HCT116 (cell line): Measurements from ENCODE around the gene ABCC5. TPM values are rescaled to one million over a fixed set of nuclear protein-coding genes. Genes with fewer than 3 reads are reported as not detected.

ENCODE experiments used
- ATAC-seq: fragments of 200-7000 bp; cut with Tn5 transposase; 2 replicates; pipeline ENCODE4 v1.9.1; 2020; ENCODE audit warnings: mild to moderate bottlenecking, moderate library complexity
- BruUV-seq: library from RNA; stranded (reverse); fragments of 400-500 nt; replicated peaks from 2 replicates; lab custom pipeline; 2021; lab: Mats Ljungman, UMichigan
- CTCF ChIA-PET: fragments of 300-600 bp; sonication (Branson Sonifier 250); formaldehyde crosslinking; loops from one replicate; lab custom pipeline; 2021; ENCODE audit warnings: antibody characterized with exemption; lab: Charles Lee
- POLR2A ChIA-PET: fragments of 300-600, 350-600 bp; sonication (Branson Sonifier 250); formaldehyde crosslinking; loops from one replicate; lab custom pipeline; 2021; ENCODE audit warnings: antibody characterized with exemption; lab: Charles Lee
- RAD21 ChIA-PET, 2 experiments: fragments of 300-600 bp; sonication (Branson Sonifier 250); formaldehyde crosslinking; loops; one replicate each; lab custom pipeline; 2023; ENCODE audit warnings: low total read pairs in 2 of 2; ENCODE audit not compliant: uncharacterized antibody in 2 of 2, unreplicated experiment in 2 of 2, low non-redundant PET in 1 of 2; lab: Charles Lee
- DNase-seq: peaks from one replicate; pipeline ENCODE4 v3.0.0-alpha.2; 2010; ENCODE audit warnings: low read depth, low spot score
- H2AFZ ChIP-seq: fragments of 200-600 bp; shearing (Covaris generic), sonication (generic); 2 replicates; pipeline ENCODE4 v1.6.1; 2017; ENCODE audit warnings: low read depth, mixed run types, mixed read lengths, antibody characterized with exemption, low read length; ENCODE audit not compliant: poor library complexity, severe bottlenecking
- H3K27ac ChIP-seq: 2 replicates; pipeline ENCODE4 v1.5.1; 2012; ENCODE audit warnings: low read depth, low read length
- H3K27me3 ChIP-seq: fragments of 200-600 bp; sonication (generic); 2 replicates; pipeline ENCODE4 v1.6.1; 2016; ENCODE audit warnings: mixed run types, low read length, mixed read lengths; ENCODE audit not compliant: insufficient read depth
- H3K36me3 ChIP-seq, 2 experiments: fragments of 200-500 bp in 1 of 2; fragments of 200-600 bp in 1 of 2; sonication (Bioruptor generic) in 1 of 2; sonication (generic) in 1 of 2; 2 replicates each; pipeline versions ENCODE4 v1.5.1 to v1.6.1; 2014 to 2016; ENCODE audit warnings: low read length in 2 of 2, inconsistent platforms in 1 of 2, mixed read lengths in 1 of 2, mixed run types in 1 of 2; ENCODE audit not compliant: insufficient read depth in 2 of 2, control insufficient read depth in 1 of 2
- H3K4me1 ChIP-seq, 2 experiments: fragments of 200-600 bp in 1 of 2; sonication (generic) in 1 of 2; 2 replicates each; pipeline versions ENCODE4 v1.5.1 to v1.6.1; 2012 to 2017; ENCODE audit warnings: low read length in 2 of 2, inconsistent platforms in 1 of 2, mild to moderate bottlenecking in 1 of 2, mixed read lengths in 1 of 2, mixed run types in 1 of 2, moderate library complexity in 1 of 2; ENCODE audit not compliant: insufficient read depth in 2 of 2, control insufficient read depth in 1 of 2
- H3K4me2 ChIP-seq: fragments of 200-600 bp; sonication (generic); 2 replicates; pipeline ENCODE4 v1.6.1; 2017; ENCODE audit warnings: mixed run types, low read length, mixed read lengths
- H3K4me3 ChIP-seq, 2 experiments: fragments of 200-600 bp in 1 of 2; sonication (generic) in 1 of 2; replicated peaks in 1 of 2; 2 replicates each; pipeline ENCODE4 v1.5.1; 2011 to 2016; ENCODE audit warnings: low read length in 2 of 2, control low read depth in 1 of 2, low read depth in 1 of 2, mild to moderate bottlenecking in 1 of 2, mixed read lengths in 1 of 2, mixed run types in 1 of 2
- H3K79me2 ChIP-seq: fragments of 200-600 bp; sonication (generic); 2 replicates; pipeline ENCODE4 v1.6.1; 2017; ENCODE audit warnings: mild to moderate bottlenecking, mixed run types, low read length, moderate library complexity, mixed read lengths; ENCODE audit not compliant: insufficient read depth
- H3K9ac ChIP-seq: fragments of 200-600 bp; sonication (generic); 2 replicates; pipeline ENCODE4 v1.6.1; 2016; ENCODE audit warnings: low read length, mixed read lengths
- H3K9me2 ChIP-seq: fragments of 200-600 bp; sonication (generic), shearing (Covaris generic); 2 replicates; pipeline ENCODE4 v1.6.1; 2017; ENCODE audit warnings: mixed run types, mild to moderate bottlenecking, moderate library complexity; ENCODE audit not compliant: insufficient read depth
- H3K9me3 ChIP-seq, 2 experiments: fragments of 200-500 bp in 1 of 2; fragments of 200-600 bp in 1 of 2; sonication (Bioruptor generic) in 1 of 2; sonication (generic) in 1 of 2; 2 replicates each; pipeline ENCODE4 v1.6.1; 2014 to 2017; ENCODE audit warnings: low read length in 2 of 2, mixed read lengths in 2 of 2, inconsistent platforms in 1 of 2, low read depth in 1 of 2, mild to moderate bottlenecking in 1 of 2, mixed run types in 1 of 2, moderate library complexity in 1 of 2; ENCODE audit not compliant: control insufficient read depth in 1 of 2, insufficient read depth in 1 of 2
- H4K20me1 ChIP-seq: fragments of 200-600 bp; sonication (generic), shearing (Covaris generic); 2 replicates; pipeline ENCODE4 v1.6.1; 2017; ENCODE audit warnings: mixed run types, mild to moderate bottlenecking, moderate library complexity; ENCODE audit not compliant: insufficient read depth
- ATF3 ChIP-seq: IDR thresholded peaks from 2 replicates; pipeline ENCODE4 v1.6.1; 2012
- CEBPB ChIP-seq: IDR thresholded peaks from 2 replicates; pipeline ENCODE4 v1.6.1; 2012; ENCODE audit warnings: low read depth
- EZH2phosphoT487 ChIP-seq: fragments of 200-600 bp; IDR thresholded peaks from 2 replicates; pipeline ENCODE4 v1.6.1; 2018; ENCODE audit warnings: antibody characterized with exemption, borderline replicate concordance
- FOSL1 ChIP-seq: IDR thresholded peaks from 2 replicates; pipeline ENCODE4 v1.6.1; 2012; ENCODE audit warnings: low read depth
- POLR2A ChIP-seq: IDR thresholded peaks from 2 replicates; pipeline ENCODE4 v1.7.0; 2011; ENCODE audit warnings: borderline replicate concordance; ENCODE audit not compliant: insufficient read depth, insufficient read length; ENCODE audit errors: extremely low read depth
- RAD21 ChIP-seq: IDR thresholded peaks from 2 replicates; pipeline ENCODE4 v1.6.1; 2012; ENCODE audit warnings: low read depth, mild to moderate bottlenecking
- REST ChIP-seq: IDR thresholded peaks from 2 replicates; pipeline ENCODE4 v1.6.1; 2012; ENCODE audit warnings: low read depth
- SRF ChIP-seq: IDR thresholded peaks from 2 replicates; pipeline ENCODE4 v1.6.1; 2012; ENCODE audit warnings: low read depth
- ZFX ChIP-seq: fragments of 450-650 bp; IDR thresholded peaks from 2 replicates; pipeline ENCODE4 v1.6.1; 2017
- ZNF274 ChIP-seq: fragments of 200-500 bp; sonication (Bioruptor generic); IDR thresholded peaks from 2 replicates; pipeline ENCODE4 v1.6.1; 2014; ENCODE audit warnings: mild to moderate bottlenecking, low read depth, low read length, inconsistent platforms
- intact Hi-C: fragments of 100-400 bp; cut with micrococcal nuclease; formaldehyde crosslinking; loops from 2 replicates; pipeline ENCODE4 v1.10.0; 2022
- total RNA-seq: library from RNA; stranded (reverse); gene quantifications from one replicate; pipeline ENCODE4 v1.2.1, GENCODE V29; 2021; ENCODE audit not compliant: unreplicated experiment
- TF ChIP-seq, protein P1 (sequence below): IDR thresholded peaks from 2 replicates; pipeline ENCODE4 v1.6.1; 2012
- TF ChIP-seq, protein P2 (sequence below), 3 experiments: fragments of 200-600 bp in 1 of 3; sonication (generic) in 1 of 3; IDR thresholded peaks in 2 of 3; conservative IDR thresholded peaks in 1 of 3; 2 replicates each; pipeline ENCODE4 v1.5.1; 2012 to 2017; ENCODE audit warnings: low read depth in 2 of 3, low read length in 2 of 3, antibody characterized with exemption in 1 of 3, borderline replicate concordance in 1 of 3, control low read depth in 1 of 3, mild to moderate bottlenecking in 1 of 3, mixed read lengths in 1 of 3, mixed run types in 1 of 3, moderate library complexity in 1 of 3; ENCODE audit not compliant: insufficient read depth in 1 of 3

Gene ABCC5
- total RNA-seq, 1 experiment from 2014 or later, result 16.9 TPM

DNA sequence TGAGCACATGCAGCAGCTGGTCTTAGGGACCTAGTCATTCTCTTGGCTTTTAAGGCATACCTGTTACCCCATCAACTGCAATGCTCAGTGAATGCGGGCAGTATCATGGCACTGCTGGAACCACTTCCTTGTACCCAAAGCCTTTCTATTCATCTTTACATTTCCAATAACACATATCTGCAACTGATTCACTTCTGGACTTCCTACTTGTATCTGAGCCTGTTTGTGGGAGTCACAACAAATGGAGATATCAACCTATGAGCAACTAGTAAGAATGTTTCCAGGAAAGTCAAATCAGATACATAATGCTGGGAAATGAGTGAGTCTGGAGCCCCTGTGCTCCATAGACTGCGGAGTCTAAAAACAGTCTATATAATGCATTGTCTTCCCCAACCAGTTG, 71.6 kb downstream of the ABCC5 start (continued):
- no peak for TF ChIP-seq REST

DNA sequence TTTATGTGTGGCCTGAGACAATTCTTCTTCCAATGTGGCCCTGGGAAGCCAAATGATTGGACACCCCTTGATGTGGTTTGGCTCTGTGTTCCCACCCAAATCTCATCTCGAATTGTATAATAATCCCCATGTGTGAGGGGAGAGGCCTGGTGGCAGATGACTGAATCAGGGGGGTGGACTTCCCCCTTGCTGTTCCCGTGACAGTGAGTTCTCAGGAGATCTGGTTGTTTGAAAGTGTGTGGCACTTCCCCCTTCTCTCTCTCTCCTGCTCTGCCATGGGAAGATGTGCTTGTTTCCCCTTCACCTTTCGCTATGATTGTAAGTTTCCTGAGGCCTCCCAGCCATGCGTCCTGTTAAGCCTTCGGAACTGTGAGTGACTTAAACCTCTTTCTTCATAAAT, 72.9 kb downstream of the ABCC5 start:
- H3K4me2 ChIP-seq, result no peak overlapping the region
- no peak for DNase-seq
- RAD21 ChIA-PET, result no interaction called here
- BruUV-seq, result no TSS peak
- H3K4me1 ChIP-seq, result no peaks in the 10 kb centered on the region
- H3K9ac ChIP-seq, result no peak overlapping the region
- H3K4me3 ChIP-seq, result no peak overlapping the region
- no peak overlapping the region for H3K27ac ChIP-seq
- intact Hi-C loops, result no loop called here
- no peaks in the 10 kb centered on the region for H3K79me2 ChIP-seq
- ATAC-seq, result no peak
- TF ChIP-seq ZFX (no peak), SRF (no peak), EZH2phosphoT487 (no peak), REST (no peak), ATF3 (no peak), RAD21 (no peak), FOSL1 (no peak), ZNF274 (no peak), POLR2A (no peak), CEBPB (no peak)
- TF ChIP-seq, protein P1, sequence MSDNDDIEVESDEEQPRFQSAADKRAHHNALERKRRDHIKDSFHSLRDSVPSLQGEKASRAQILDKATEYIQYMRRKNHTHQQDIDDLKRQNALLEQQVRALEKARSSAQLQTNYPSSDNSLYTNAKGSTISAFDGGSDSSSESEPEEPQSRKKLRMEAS, result no peak
- TF ChIP-seq, protein P2, sequence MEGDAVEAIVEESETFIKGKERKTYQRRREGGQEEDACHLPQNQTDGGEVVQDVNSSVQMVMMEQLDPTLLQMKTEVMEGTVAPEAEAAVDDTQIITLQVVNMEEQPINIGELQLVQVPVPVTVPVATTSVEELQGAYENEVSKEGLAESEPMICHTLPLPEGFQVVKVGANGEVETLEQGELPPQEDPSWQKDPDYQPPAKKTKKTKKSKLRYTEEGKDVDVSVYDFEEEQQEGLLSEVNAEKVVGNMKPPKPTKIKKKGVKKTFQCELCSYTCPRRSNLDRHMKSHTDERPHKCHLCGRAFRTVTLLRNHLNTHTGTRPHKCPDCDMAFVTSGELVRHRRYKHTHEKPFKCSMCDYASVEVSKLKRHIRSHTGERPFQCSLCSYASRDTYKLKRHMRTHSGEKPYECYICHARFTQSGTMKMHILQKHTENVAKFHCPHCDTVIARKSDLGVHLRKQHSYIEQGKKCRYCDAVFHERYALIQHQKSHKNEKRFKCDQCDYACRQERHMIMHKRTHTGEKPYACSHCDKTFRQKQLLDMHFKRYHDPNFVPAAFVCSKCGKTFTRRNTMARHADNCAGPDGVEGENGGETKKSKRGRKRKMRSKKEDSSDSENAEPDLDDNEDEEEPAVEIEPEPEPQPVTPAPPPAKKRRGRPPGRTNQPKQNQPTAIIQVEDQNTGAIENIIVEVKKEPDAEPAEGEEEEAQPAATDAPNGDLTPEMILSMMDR (IDR thresholded peaks at IDR 0.05 in 2 of 3, conservative IDR thresholded peaks at IDR 0.05 in 1 of 3; ENCODE audit: borderline replicate concordance in 1 of 3, insufficient read depth in 1 of 3, low read depth in 2 of 3, low read length in 2 of 3), result no peak
- CTCF ChIA-PET, result no interaction called here
- H3K36me3 ChIP-seq, result peaks cover 0 to 7% of the 10 kb centered on the region in 2 experiments; a peak in 2 of 4 replicates
- H3K9me2 ChIP-seq, result no peaks in the 10 kb centered on the region
- H2AFZ ChIP-seq, result no peak overlapping the region
- H4K20me1 ChIP-seq, result no peaks in the 10 kb centered on the region
- POLR2A ChIA-PET, result no interaction called here
- H3K9me3 ChIP-seq, result no peaks in the 10 kb centered on the region
- H3K27me3 ChIP-seq, result no peaks in the 10 kb centered on the region
